WTC11 (cell line): ENCODE results near the gene TM9SF3. TPM values are rescaled to one million over a fixed set of nuclear protein-coding genes. Genes with fewer than 3 reads are reported as not detected.

Source experiments
- ATAC-seq: fragments of 200-7000 bp; cut with Tn5 transposase; 2 replicates; pipeline ENCODE4 v1.10.0; 2021; ENCODE audit warnings: mild to moderate bottlenecking, moderate library complexity
- CTCF ChIA-PET: fragments of 300-600 bp; sonication (Branson Sonifier 250); formaldehyde crosslinking; loops from one replicate; lab custom pipeline; 2021; ENCODE audit warnings: antibody characterized with exemption; lab: Charles Lee
- POLR2A ChIA-PET: fragments of 350-600 bp; sonication (Branson Sonifier 250); formaldehyde crosslinking; loops from one replicate; lab custom pipeline; 2021; ENCODE audit warnings: antibody characterized with exemption; lab: Charles Lee
- DNase-seq: peaks from one replicate; pipeline ENCODE4 v3.0.0; 2021; ENCODE audit warnings: low spot score
- H3K27ac Mint-ChIP-seq: 2 replicates; pipeline ENCODE4 v1.8.0; 2021; ENCODE audit warnings: mixed read lengths
- H3K27me3 Mint-ChIP-seq: 2 replicates; pipeline ENCODE4 v1.8.0; 2021; ENCODE audit warnings: low read depth, mild to moderate bottlenecking, moderate library complexity, mixed read lengths
- H3K36me3 Mint-ChIP-seq: 2 replicates; pipeline ENCODE4 v1.8.0; 2021; ENCODE audit warnings: mixed read lengths
- H3K4me1 Mint-ChIP-seq: 2 replicates; pipeline ENCODE4 v1.8.0; 2022; ENCODE audit warnings: mixed read lengths
- H3K4me3 Mint-ChIP-seq: 2 replicates; pipeline ENCODE4 v1.8.0; 2021; ENCODE audit warnings: mild to moderate bottlenecking, moderate library complexity, mixed read lengths
- H3K9me3 Mint-ChIP-seq: 2 replicates; pipeline ENCODE4 v1.8.0; 2021; ENCODE audit warnings: mixed read lengths
- E2F4 ChIP-seq: sonication (generic); formaldehyde crosslinking; IDR thresholded peaks from 2 replicates; pipeline ENCODE4 v1.8.1; 2022; ENCODE audit warnings: low read depth, mild to moderate bottlenecking, moderate library complexity, missing genetic modification reagents, borderline replicate concordance
- ELF4 ChIP-seq: sonication (generic); formaldehyde crosslinking; IDR thresholded peaks from 2 replicates; pipeline ENCODE4 v1.8.1; 2022; ENCODE audit warnings: low read depth, mild to moderate bottlenecking, moderate library complexity, missing genetic modification reagents
- FOXK1 ChIP-seq: sonication (generic); formaldehyde crosslinking; IDR thresholded peaks from 2 replicates; pipeline ENCODE4 v1.8.0; 2022; ENCODE audit warnings: mild to moderate bottlenecking, moderate library complexity, missing genetic modification reagents
- FOXP1 ChIP-seq: sonication (generic); formaldehyde crosslinking; IDR thresholded peaks from 2 replicates; pipeline ENCODE4 v1.8.0; 2022; ENCODE audit warnings: missing genetic modification reagents, mild to moderate bottlenecking, moderate library complexity, borderline replicate concordance
- FOXP4 ChIP-seq: sonication (generic); formaldehyde crosslinking; IDR thresholded peaks from 2 replicates; pipeline ENCODE4 v1.8.0; 2022; ENCODE audit warnings: mild to moderate bottlenecking, missing genetic modification reagents
- IRF2 ChIP-seq: sonication (generic); formaldehyde crosslinking; IDR thresholded peaks from 2 replicates; pipeline ENCODE4 v1.8.0; 2022; ENCODE audit warnings: low read depth, missing genetic modification reagents, borderline replicate concordance
- NFE2L1 ChIP-seq: sonication (generic); formaldehyde crosslinking; IDR thresholded peaks from 2 replicates; pipeline ENCODE4 v1.8.1; 2023; ENCODE audit warnings: missing genetic modification reagents
- TEAD4 ChIP-seq: sonication (generic); formaldehyde crosslinking; IDR thresholded peaks from 2 replicates; pipeline ENCODE4 v1.8.0; 2022; ENCODE audit warnings: mild to moderate bottlenecking, missing genetic modification reagents
- USF1 ChIP-seq: sonication (generic); formaldehyde crosslinking; IDR thresholded peaks from 2 replicates; pipeline ENCODE4 v1.8.0; 2022; ENCODE audit warnings: mild to moderate bottlenecking, missing genetic modification reagents
- ZNF138 ChIP-seq: sonication (generic); formaldehyde crosslinking; conservative IDR thresholded peaks from 2 replicates; pipeline ENCODE4 v1.8.1; 2022; ENCODE audit warnings: mild to moderate bottlenecking, moderate library complexity, missing genetic modification reagents
- ZNF232 ChIP-seq: sonication (generic); formaldehyde crosslinking; IDR thresholded peaks from 2 replicates; pipeline ENCODE4 v1.8.0; 2022; ENCODE audit warnings: mild to moderate bottlenecking, missing genetic modification reagents
- ZNF263 ChIP-seq: sonication (generic); formaldehyde crosslinking; IDR thresholded peaks from 2 replicates; pipeline ENCODE4 v1.8.1; 2022; ENCODE audit warnings: low read depth, mild to moderate bottlenecking, moderate library complexity, missing genetic modification reagents
- total RNA-seq: library from RNA; stranded (reverse); gene quantifications from 3 replicates; pipeline ENCODE4 v1.2.3, GENCODE V29; 2021
- TF ChIP-seq, protein P1 (sequence below): fragments of 250-450 bp; sonication (Bioruptor Pico); conservative IDR thresholded peaks from 2 replicates; pipeline ENCODE4 v1.9.0; 2021; ENCODE audit warnings: mild to moderate bottlenecking
- TF ChIP-seq, protein P2 (sequence below): sonication (generic); formaldehyde crosslinking; IDR thresholded peaks from 2 replicates; pipeline ENCODE4 v1.8.0; 2022; ENCODE audit warnings: missing genetic modification reagents
- TF ChIP-seq, protein P3 (sequence below): sonication (generic); formaldehyde crosslinking; IDR thresholded peaks from 2 replicates; pipeline ENCODE4 v1.8.1; 2023; ENCODE audit warnings: mild to moderate bottlenecking, moderate library complexity, missing genetic modification reagents

The TM9SF3 gene
- total RNA-seq, 1 experiment from 2014 or later, result 116 TPM

DNA sequence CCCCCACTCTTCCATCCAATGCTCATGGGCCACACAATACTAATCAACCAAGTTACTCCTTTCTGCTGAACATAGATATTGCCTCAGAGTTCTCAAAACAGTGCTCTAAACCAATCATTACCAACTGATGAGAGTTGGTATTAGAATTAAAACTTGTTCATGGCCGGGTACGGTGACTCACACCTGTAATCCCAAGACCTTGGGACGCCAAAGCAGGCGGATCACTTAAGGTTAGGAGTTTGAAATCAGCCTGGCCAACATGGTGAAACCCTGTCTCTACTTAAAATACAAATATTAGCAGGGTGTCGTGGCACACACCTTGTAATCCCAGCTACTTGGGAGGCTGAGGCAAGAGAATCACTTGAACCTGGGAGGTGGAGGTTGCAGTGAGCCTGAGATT lies 8.2 kb downstream of the TM9SF3 start:
- ATAC-seq, result no peak
- peak overlapping the region; percentile 80; the same call in 1 of the 2 replicates for H3K27ac Mint-ChIP-seq

GRCh38 chr10:96578022-96578421 lies 8.8 kb downstream of the TM9SF3 start:
- Mint-ChIP-seq H3K9me3 (peaks cover 4% of the 10 kb centered on the region), H3K36me3 (peaks cover 23% of the 10 kb centered on the region), H3K4me3 (no peak overlapping the region), H3K4me1 (peaks cover 39% of the 10 kb centered on the region), H3K27ac (0 out of 2 replicates have a peak overlapping the region, but pooled peaks have one; percentile 23), H3K27me3 (no peaks in the 10 kb centered on the region)
- TF ChIP-seq FOXP1 (CRISPR knock-in tag) (no peak), NFE2L1 (CRISPR knock-in tag) (no peak), FOXP4 (CRISPR knock-in tag) (no peak), ZNF263 (CRISPR knock-in tag) (no peak), ZNF138 (CRISPR knock-in tag) (no peak), E2F4 (no peak), FOXK1 (no peak), IRF2 (CRISPR knock-in tag) (no peak), ZNF232 (no peak), USF1 (CRISPR knock-in tag) (no peak)
- TF ChIP-seq, protein P1, sequence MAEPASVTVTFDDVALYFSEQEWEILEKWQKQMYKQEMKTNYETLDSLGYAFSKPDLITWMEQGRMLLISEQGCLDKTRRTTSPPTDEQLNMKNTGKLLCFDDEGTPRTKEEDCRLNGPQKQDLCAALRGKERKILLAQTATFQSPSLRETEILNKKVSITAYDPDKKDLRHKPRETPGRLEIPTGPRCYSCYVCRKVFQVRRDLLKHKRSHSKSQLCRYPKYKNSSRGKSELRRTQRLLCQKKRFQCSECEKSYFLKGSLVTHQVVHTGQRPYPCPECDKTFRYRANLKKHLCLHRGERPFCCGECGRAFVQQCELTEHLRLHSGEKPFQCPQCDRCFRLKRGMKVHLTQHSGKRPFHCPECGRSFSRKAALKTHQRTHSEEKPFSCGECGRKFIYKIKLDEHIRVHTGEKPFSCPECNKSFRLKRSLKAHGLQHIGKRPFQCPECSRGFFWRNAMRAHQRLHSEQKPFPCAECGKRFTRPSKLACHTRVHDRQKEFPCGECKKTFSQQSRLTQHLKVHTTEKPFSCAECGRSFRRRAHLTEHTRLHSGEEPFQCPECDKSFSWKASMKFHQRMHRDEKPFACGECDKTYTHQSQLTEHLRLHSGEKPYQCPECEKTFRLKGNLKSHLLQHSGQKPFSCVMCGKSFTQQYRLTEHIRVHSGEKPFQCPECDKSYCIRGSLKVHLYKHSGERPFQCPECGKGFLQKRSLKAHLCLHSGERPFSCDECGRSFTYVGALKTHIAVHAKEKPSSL (CRISPR knock-in tag), result no peak
- TF ChIP-seq, protein P2, sequence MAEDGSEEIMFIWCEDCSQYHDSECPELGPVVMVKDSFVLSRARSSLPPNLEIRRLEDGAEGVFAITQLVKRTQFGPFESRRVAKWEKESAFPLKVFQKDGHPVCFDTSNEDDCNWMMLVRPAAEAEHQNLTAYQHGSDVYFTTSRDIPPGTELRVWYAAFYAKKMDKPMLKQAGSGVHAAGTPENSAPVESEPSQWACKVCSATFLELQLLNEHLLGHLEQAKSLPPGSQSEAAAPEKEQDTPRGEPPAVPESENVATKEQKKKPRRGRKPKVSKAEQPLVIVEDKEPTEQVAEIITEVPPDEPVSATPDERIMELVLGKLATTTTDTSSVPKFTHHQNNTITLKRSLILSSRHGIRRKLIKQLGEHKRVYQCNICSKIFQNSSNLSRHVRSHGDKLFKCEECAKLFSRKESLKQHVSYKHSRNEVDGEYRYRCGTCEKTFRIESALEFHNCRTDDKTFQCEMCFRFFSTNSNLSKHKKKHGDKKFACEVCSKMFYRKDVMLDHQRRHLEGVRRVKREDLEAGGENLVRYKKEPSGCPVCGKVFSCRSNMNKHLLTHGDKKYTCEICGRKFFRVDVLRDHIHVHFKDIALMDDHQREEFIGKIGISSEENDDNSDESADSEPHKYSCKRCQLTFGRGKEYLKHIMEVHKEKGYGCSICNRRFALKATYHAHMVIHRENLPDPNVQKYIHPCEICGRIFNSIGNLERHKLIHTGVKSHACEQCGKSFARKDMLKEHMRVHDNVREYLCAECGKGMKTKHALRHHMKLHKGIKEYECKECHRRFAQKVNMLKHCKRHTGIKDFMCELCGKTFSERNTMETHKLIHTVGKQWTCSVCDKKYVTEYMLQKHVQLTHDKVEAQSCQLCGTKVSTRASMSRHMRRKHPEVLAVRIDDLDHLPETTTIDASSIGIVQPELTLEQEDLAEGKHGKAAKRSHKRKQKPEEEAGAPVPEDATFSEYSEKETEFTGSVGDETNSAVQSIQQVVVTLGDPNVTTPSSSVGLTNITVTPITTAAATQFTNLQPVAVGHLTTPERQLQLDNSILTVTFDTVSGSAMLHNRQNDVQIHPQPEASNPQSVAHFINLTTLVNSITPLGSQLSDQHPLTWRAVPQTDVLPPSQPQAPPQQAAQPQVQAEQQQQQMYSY, result no peak
- no peak for DNase-seq
- ATAC-seq, result no peak
- CTCF ChIA-PET, result no interaction called here
- POLR2A ChIA-PET, result no interaction called here

More for the DNA sequence above, 8.2 kb downstream of the TM9SF3 start:
- no peak overlapping the region for H3K4me3 Mint-ChIP-seq
- H3K27me3 Mint-ChIP-seq, result no peaks in the 10 kb centered on the region
- TF ChIP-seq TEAD4 (no peak), FOXK1 (no peak), ELF4 (no peak)
- TF ChIP-seq, protein P3, sequence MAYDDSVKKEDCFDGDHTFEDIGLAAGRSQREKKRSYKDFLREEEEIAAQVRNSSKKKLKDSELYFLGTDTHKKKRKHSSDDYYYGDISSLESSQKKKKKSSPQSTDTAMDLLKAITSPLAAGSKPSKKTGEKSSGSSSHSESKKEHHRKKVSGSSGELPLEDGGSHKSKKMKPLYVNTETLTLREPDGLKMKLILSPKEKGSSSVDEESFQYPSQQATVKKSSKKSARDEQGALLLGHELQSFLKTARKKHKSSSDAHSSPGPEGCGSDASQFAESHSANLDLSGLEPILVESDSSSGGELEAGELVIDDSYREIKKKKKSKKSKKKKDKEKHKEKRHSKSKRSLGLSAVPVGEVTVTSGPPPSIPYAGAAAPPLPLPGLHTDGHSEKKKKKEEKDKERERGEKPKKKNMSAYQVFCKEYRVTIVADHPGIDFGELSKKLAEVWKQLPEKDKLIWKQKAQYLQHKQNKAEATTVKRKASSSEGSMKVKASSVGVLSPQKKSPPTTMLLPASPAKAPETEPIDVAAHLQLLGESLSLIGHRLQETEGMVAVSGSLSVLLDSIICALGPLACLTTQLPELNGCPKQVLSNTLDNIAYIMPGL (CRISPR knock-in tag), result no peak
- CTCF ChIA-PET, result no interaction called here
- H3K36me3 Mint-ChIP-seq, result peaks cover 23% of the 10 kb centered on the region
- POLR2A ChIA-PET, result no interaction called here
- H3K9me3 Mint-ChIP-seq, result peaks cover 4% of the 10 kb centered on the region
- DNase-seq, result no peak
- peaks cover 40% of the 10 kb centered on the region for H3K4me1 Mint-ChIP-seq
